ENCODE results near the gene EPS15.

- TF ChIP-seq CTCF (IDR thresholded peaks at IDR 0.05) (no peak), POLR2A (IDR thresholded peaks at IDR 0.05) (no peak)
These were observed 190.8 kb downstream of the EPS15 start for GRCh38 chr1:51328279-51328678.

All from adrenal gland (tissue), 5 donors.